Measurements from ENCODE around the gene PGA4.

DNA sequence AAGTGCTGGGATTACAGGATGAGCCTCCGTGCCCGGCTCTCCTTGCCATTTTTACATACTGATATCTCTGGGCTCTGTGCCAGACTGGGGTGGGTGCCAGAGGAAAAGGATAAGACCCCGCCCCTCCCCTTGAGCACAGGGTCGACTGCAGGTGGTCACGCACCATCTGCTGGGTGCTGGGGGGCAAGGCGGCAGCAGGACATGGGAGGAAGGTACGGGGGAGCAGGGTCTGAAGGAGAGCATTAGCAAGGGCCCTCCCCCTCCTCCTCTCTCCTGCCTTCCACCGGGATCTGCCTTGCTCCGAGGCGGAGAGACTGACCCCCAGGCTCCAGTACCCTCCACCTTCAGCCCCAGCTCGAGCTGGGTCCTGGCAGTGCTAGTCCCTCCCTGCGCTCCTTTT is 28.6 kb upstream of the PGA4 start:
- TF ChIP-seq ZNF8 (CRISPR knock-in tag; IDR thresholded peaks at IDR 0.05), result no peak
- TF ChIP-seq, protein P1, sequence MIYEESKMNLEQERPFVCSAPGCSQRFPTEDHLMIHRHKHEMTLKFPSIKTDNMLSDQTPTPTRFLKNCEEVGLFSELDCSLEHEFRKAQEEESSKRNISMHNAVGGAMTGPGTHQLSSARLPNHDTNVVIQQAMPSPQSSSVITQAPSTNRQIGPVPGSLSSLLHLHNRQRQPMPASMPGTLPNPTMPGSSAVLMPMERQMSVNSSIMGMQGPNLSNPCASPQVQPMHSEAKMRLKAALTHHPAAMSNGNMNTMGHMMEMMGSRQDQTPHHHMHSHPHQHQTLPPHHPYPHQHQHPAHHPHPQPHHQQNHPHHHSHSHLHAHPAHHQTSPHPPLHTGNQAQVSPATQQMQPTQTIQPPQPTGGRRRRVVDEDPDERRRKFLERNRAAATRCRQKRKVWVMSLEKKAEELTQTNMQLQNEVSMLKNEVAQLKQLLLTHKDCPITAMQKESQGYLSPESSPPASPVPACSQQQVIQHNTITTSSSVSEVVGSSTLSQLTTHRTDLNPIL (CRISPR knock-in tag; IDR thresholded peaks at IDR 0.05; ENCODE audit: low read depth), result no peak
- TF ChIP-seq GLIS3 (CRISPR knock-in tag; IDR thresholded peaks at IDR 0.05), result no peak
- TF ChIP-seq ESRRG (CRISPR knock-in tag; IDR thresholded peaks at IDR 0.05), result no peak
- no peak for TF ChIP-seq RARB (CRISPR knock-in tag; IDR thresholded peaks at IDR 0.05)
- no peak for TF ChIP-seq ZFP30 (CRISPR knock-in tag; IDR thresholded peaks at IDR 0.05)
- no peak for TF ChIP-seq ZFP3 (CRISPR knock-in tag; IDR thresholded peaks at IDR 0.05)
- TF ChIP-seq OSR1 (CRISPR knock-in tag; IDR thresholded peaks at IDR 0.05), result no peak
- TF ChIP-seq, protein P2, sequence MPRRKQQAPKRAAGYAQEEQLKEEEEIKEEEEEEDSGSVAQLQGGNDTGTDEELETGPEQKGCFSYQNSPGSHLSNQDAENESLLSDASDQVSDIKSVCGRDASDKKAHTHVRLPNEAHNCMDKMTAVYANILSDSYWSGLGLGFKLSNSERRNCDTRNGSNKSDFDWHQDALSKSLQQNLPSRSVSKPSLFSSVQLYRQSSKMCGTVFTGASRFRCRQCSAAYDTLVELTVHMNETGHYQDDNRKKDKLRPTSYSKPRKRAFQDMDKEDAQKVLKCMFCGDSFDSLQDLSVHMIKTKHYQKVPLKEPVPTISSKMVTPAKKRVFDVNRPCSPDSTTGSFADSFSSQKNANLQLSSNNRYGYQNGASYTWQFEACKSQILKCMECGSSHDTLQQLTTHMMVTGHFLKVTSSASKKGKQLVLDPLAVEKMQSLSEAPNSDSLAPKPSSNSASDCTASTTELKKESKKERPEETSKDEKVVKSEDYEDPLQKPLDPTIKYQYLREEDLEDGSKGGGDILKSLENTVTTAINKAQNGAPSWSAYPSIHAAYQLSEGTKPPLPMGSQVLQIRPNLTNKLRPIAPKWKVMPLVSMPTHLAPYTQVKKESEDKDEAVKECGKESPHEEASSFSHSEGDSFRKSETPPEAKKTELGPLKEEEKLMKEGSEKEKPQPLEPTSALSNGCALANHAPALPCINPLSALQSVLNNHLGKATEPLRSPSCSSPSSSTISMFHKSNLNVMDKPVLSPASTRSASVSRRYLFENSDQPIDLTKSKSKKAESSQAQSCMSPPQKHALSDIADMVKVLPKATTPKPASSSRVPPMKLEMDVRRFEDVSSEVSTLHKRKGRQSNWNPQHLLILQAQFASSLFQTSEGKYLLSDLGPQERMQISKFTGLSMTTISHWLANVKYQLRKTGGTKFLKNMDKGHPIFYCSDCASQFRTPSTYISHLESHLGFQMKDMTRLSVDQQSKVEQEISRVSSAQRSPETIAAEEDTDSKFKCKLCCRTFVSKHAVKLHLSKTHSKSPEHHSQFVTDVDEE (CRISPR knock-in tag; IDR thresholded peaks at IDR 0.05), result no peak
- no peak for TF ChIP-seq BACH2 (CRISPR knock-in tag; IDR thresholded peaks at IDR 0.05; ENCODE audit: borderline replicate concordance)
